HCT116 (cell line): Measurements from ENCODE around the gene PLEKHA8. TPM values are rescaled to one million over a fixed set of nuclear protein-coding genes. Genes with fewer than 3 reads are reported as not detected.

Source experiments
- ATAC-seq: fragments of 200-7000 bp; cut with Tn5 transposase; 2 replicates; pipeline ENCODE4 v1.9.1; 2020; ENCODE audit warnings: mild to moderate bottlenecking, moderate library complexity
- BruUV-seq: library from RNA; stranded (reverse); fragments of 400-500 nt; replicated peaks from 2 replicates; lab custom pipeline; 2021; lab: Mats Ljungman, UMichigan
- CTCF ChIA-PET: fragments of 300-600 bp; sonication (Branson Sonifier 250); formaldehyde crosslinking; loops from one replicate; lab custom pipeline; 2021; ENCODE audit warnings: antibody characterized with exemption; lab: Charles Lee
- POLR2A ChIA-PET: fragments of 300-600, 350-600 bp; sonication (Branson Sonifier 250); formaldehyde crosslinking; loops from one replicate; lab custom pipeline; 2021; ENCODE audit warnings: antibody characterized with exemption; lab: Charles Lee
- RAD21 ChIA-PET, 2 experiments: fragments of 300-600 bp; sonication (Branson Sonifier 250); formaldehyde crosslinking; loops; one replicate each; lab custom pipeline; 2023; ENCODE audit warnings: low total read pairs in 2 of 2; ENCODE audit not compliant: uncharacterized antibody in 2 of 2, unreplicated experiment in 2 of 2, low non-redundant PET in 1 of 2; lab: Charles Lee
- DNase-seq: peaks from one replicate; pipeline ENCODE4 v3.0.0-alpha.2; 2010; ENCODE audit warnings: low read depth, low spot score
- H2AFZ ChIP-seq: fragments of 200-600 bp; shearing (Covaris generic), sonication (generic); 2 replicates; pipeline ENCODE4 v1.6.1; 2017; ENCODE audit warnings: low read depth, mixed run types, mixed read lengths, antibody characterized with exemption, low read length; ENCODE audit not compliant: poor library complexity, severe bottlenecking
- H3K27ac ChIP-seq: 2 replicates; pipeline ENCODE4 v1.5.1; 2012; ENCODE audit warnings: low read depth, low read length
- H3K27me3 ChIP-seq: fragments of 200-600 bp; sonication (generic); 2 replicates; pipeline ENCODE4 v1.6.1; 2016; ENCODE audit warnings: mixed run types, low read length, mixed read lengths; ENCODE audit not compliant: insufficient read depth
- H3K36me3 ChIP-seq, 2 experiments: fragments of 200-500 bp in 1 of 2; fragments of 200-600 bp in 1 of 2; sonication (Bioruptor generic) in 1 of 2; sonication (generic) in 1 of 2; 2 replicates each; pipeline versions ENCODE4 v1.5.1 to v1.6.1; 2014 to 2016; ENCODE audit warnings: low read length in 2 of 2, inconsistent platforms in 1 of 2, mixed read lengths in 1 of 2, mixed run types in 1 of 2; ENCODE audit not compliant: insufficient read depth in 2 of 2, control insufficient read depth in 1 of 2
- H3K4me1 ChIP-seq, 2 experiments: fragments of 200-600 bp in 1 of 2; sonication (generic) in 1 of 2; 2 replicates each; pipeline versions ENCODE4 v1.5.1 to v1.6.1; 2012 to 2017; ENCODE audit warnings: low read length in 2 of 2, inconsistent platforms in 1 of 2, mild to moderate bottlenecking in 1 of 2, mixed read lengths in 1 of 2, mixed run types in 1 of 2, moderate library complexity in 1 of 2; ENCODE audit not compliant: insufficient read depth in 2 of 2, control insufficient read depth in 1 of 2
- H3K4me2 ChIP-seq: fragments of 200-600 bp; sonication (generic); 2 replicates; pipeline ENCODE4 v1.6.1; 2017; ENCODE audit warnings: mixed run types, low read length, mixed read lengths
- H3K4me3 ChIP-seq, 2 experiments: fragments of 200-600 bp in 1 of 2; sonication (generic) in 1 of 2; replicated peaks in 1 of 2; 2 replicates each; pipeline ENCODE4 v1.5.1; 2011 to 2016; ENCODE audit warnings: low read length in 2 of 2, control low read depth in 1 of 2, low read depth in 1 of 2, mild to moderate bottlenecking in 1 of 2, mixed read lengths in 1 of 2, mixed run types in 1 of 2
- H3K79me2 ChIP-seq: fragments of 200-600 bp; sonication (generic); 2 replicates; pipeline ENCODE4 v1.6.1; 2017; ENCODE audit warnings: mild to moderate bottlenecking, mixed run types, low read length, moderate library complexity, mixed read lengths; ENCODE audit not compliant: insufficient read depth
- H3K9ac ChIP-seq: fragments of 200-600 bp; sonication (generic); 2 replicates; pipeline ENCODE4 v1.6.1; 2016; ENCODE audit warnings: low read length, mixed read lengths
- H3K9me2 ChIP-seq: fragments of 200-600 bp; sonication (generic), shearing (Covaris generic); 2 replicates; pipeline ENCODE4 v1.6.1; 2017; ENCODE audit warnings: mixed run types, mild to moderate bottlenecking, moderate library complexity; ENCODE audit not compliant: insufficient read depth
- H3K9me3 ChIP-seq, 2 experiments: fragments of 200-500 bp in 1 of 2; fragments of 200-600 bp in 1 of 2; sonication (Bioruptor generic) in 1 of 2; sonication (generic) in 1 of 2; 2 replicates each; pipeline ENCODE4 v1.6.1; 2014 to 2017; ENCODE audit warnings: low read length in 2 of 2, mixed read lengths in 2 of 2, inconsistent platforms in 1 of 2, low read depth in 1 of 2, mild to moderate bottlenecking in 1 of 2, mixed run types in 1 of 2, moderate library complexity in 1 of 2; ENCODE audit not compliant: control insufficient read depth in 1 of 2, insufficient read depth in 1 of 2
- H4K20me1 ChIP-seq: fragments of 200-600 bp; sonication (generic), shearing (Covaris generic); 2 replicates; pipeline ENCODE4 v1.6.1; 2017; ENCODE audit warnings: mixed run types, mild to moderate bottlenecking, moderate library complexity; ENCODE audit not compliant: insufficient read depth
- CBX3 ChIP-seq: IDR thresholded peaks from 2 replicates; pipeline ENCODE4 v1.6.1; 2012; ENCODE audit warnings: low read depth
- CEBPB ChIP-seq: IDR thresholded peaks from 2 replicates; pipeline ENCODE4 v1.6.1; 2012; ENCODE audit warnings: low read depth
- EGR1 ChIP-seq: IDR thresholded peaks from 2 replicates; pipeline ENCODE4 v1.6.1; 2012; ENCODE audit warnings: low read depth
- ELF1 ChIP-seq: IDR thresholded peaks from 2 replicates; pipeline ENCODE4 v1.6.1; 2012; ENCODE audit warnings: low read depth, borderline replicate concordance
- EZH2phosphoT487 ChIP-seq: fragments of 200-600 bp; IDR thresholded peaks from 2 replicates; pipeline ENCODE4 v1.6.1; 2018; ENCODE audit warnings: antibody characterized with exemption, borderline replicate concordance
- FOSL1 ChIP-seq: IDR thresholded peaks from 2 replicates; pipeline ENCODE4 v1.6.1; 2012; ENCODE audit warnings: low read depth
- JUND ChIP-seq: IDR thresholded peaks from 2 replicates; pipeline ENCODE4 v1.6.1; 2012
- POLR2A ChIP-seq: IDR thresholded peaks from 2 replicates; pipeline ENCODE4 v1.7.0; 2011; ENCODE audit warnings: borderline replicate concordance; ENCODE audit not compliant: insufficient read depth, insufficient read length; ENCODE audit errors: extremely low read depth
- POLR2AphosphoS5 ChIP-seq: IDR thresholded peaks from 2 replicates; pipeline ENCODE4 v1.6.1; 2011; ENCODE audit warnings: mild to moderate bottlenecking, low read depth, low read length, moderate library complexity
- SIN3A ChIP-seq: IDR thresholded peaks from 2 replicates; pipeline ENCODE4 v1.6.1; 2012; ENCODE audit warnings: low read depth
- SP1 ChIP-seq: IDR thresholded peaks from 2 replicates; pipeline ENCODE4 v1.6.1; 2012; ENCODE audit warnings: low read depth
- TCF7L2 ChIP-seq: IDR thresholded peaks from 2 replicates; pipeline ENCODE4 v1.7.0; 2011; ENCODE audit warnings: borderline replicate concordance, inconsistent platforms; ENCODE audit not compliant: insufficient read depth, insufficient read length; ENCODE audit errors: extremely low read depth
- YY1 ChIP-seq: IDR thresholded peaks from 2 replicates; pipeline ENCODE4 v1.6.1; 2011; ENCODE audit warnings: low read length, low read depth, moderate library complexity, mild to moderate bottlenecking; ENCODE audit not compliant: insufficient replicate concordance; ENCODE audit errors: extremely low read depth
- ZNF274 ChIP-seq: fragments of 200-500 bp; sonication (Bioruptor generic); IDR thresholded peaks from 2 replicates; pipeline ENCODE4 v1.6.1; 2014; ENCODE audit warnings: mild to moderate bottlenecking, low read depth, low read length, inconsistent platforms
- intact Hi-C: fragments of 100-400 bp; cut with micrococcal nuclease; formaldehyde crosslinking; loops from 2 replicates; pipeline ENCODE4 v1.10.0; 2022
- total RNA-seq: library from RNA; stranded (reverse); gene quantifications from one replicate; pipeline ENCODE4 v1.2.1, GENCODE V29; 2021; ENCODE audit not compliant: unreplicated experiment
- TF ChIP-seq, protein P1 (sequence below): IDR thresholded peaks from 2 replicates; pipeline ENCODE4 v1.6.1; 2012
- TF ChIP-seq, protein P2 (sequence below): IDR thresholded peaks from 2 replicates; pipeline ENCODE4 v1.6.1; 2011; ENCODE audit warnings: mild to moderate bottlenecking, low read length, moderate library complexity; ENCODE audit not compliant: insufficient replicate concordance; ENCODE audit errors: extremely low read depth
- TF ChIP-seq, protein P3 (sequence below): IDR thresholded peaks from 2 replicates; pipeline ENCODE4 v1.6.1; 2012
- TF ChIP-seq, protein P4 (sequence below): IDR thresholded peaks from 2 replicates; pipeline ENCODE4 v1.6.1; 2012; ENCODE audit warnings: low read depth
- TF ChIP-seq, protein P5 (sequence below), 3 experiments: fragments of 200-600 bp in 1 of 3; sonication (generic) in 1 of 3; IDR thresholded peaks in 2 of 3; conservative IDR thresholded peaks in 1 of 3; 2 replicates each; pipeline ENCODE4 v1.5.1; 2012 to 2017; ENCODE audit warnings: low read depth in 2 of 3, low read length in 2 of 3, antibody characterized with exemption in 1 of 3, borderline replicate concordance in 1 of 3, control low read depth in 1 of 3, mild to moderate bottlenecking in 1 of 3, mixed read lengths in 1 of 3, mixed run types in 1 of 3, moderate library complexity in 1 of 3; ENCODE audit not compliant: insufficient read depth in 1 of 3

Gene PLEKHA8
- total RNA-seq, 1 experiment from 2014 or later, result 13.6 TPM

DNA sequence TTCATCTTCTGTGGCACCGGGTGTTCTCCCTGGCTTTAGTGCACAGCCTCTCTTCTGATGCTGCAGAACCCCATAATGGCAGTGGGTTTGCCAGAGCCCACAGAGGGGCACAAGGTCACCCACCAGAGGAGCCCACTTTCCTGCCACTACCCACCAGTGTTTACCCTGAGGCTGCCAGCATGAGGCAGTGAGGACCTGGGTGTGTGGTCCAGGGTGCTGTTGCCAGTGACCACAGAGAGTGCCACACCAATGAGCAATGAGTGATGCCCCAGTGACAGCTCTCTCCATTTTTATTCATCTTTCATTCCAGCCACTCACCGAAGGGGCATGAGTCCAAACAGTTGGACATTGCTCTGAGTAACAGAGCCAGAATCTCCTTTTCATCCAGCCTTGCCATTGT lies 141.4 kb downstream of the PLEKHA8 start:
- Histone ChIP-seq H3K36me3 (no peaks in the 10 kb centered on the region), H3K9ac (no peak overlapping the region), H3K4me3 (no peak overlapping the region), H3K27ac (no peak overlapping the region), H3K4me1 (peaks cover 0 to 7% of the 10 kb centered on the region in 2 experiments; a peak in 1 of 4 replicates), H3K9me2 (no peaks in the 10 kb centered on the region), H4K20me1 (no peaks in the 10 kb centered on the region), H3K79me2 (no peaks in the 10 kb centered on the region)
- CTCF ChIA-PET, result no interaction called here
- ATAC-seq, result no peak
- intact Hi-C loops, result loop anchor here (10.0 kb wide), 1 partner anchor 575 kb away; no protein-coding TSS in a partner anchor
- RAD21 ChIA-PET, result no interaction called here
- BruUV-seq, result no TSS peak
- DNase-seq, result no peak
- TF ChIP-seq, protein P1, sequence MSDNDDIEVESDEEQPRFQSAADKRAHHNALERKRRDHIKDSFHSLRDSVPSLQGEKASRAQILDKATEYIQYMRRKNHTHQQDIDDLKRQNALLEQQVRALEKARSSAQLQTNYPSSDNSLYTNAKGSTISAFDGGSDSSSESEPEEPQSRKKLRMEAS, result no peak
- TF ChIP-seq YY1, result no peak
- no peak for TF ChIP-seq EZH2phosphoT487
- TF ChIP-seq JUND, result no peak
- TF ChIP-seq, protein P2, sequence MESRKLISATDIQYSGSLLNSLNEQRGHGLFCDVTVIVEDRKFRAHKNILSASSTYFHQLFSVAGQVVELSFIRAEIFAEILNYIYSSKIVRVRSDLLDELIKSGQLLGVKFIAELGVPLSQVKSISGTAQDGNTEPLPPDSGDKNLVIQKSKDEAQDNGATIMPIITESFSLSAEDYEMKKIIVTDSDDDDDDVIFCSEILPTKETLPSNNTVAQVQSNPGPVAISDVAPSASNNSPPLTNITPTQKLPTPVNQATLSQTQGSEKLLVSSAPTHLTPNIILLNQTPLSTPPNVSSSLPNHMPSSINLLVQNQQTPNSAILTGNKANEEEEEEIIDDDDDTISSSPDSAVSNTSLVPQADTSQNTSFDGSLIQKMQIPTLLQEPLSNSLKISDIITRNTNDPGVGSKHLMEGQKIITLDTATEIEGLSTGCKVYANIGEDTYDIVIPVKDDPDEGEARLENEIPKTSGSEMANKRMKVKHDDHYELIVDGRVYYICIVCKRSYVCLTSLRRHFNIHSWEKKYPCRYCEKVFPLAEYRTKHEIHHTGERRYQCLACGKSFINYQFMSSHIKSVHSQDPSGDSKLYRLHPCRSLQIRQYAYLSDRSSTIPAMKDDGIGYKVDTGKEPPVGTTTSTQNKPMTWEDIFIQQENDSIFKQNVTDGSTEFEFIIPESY, result no peak
- TF ChIP-seq, protein P3, sequence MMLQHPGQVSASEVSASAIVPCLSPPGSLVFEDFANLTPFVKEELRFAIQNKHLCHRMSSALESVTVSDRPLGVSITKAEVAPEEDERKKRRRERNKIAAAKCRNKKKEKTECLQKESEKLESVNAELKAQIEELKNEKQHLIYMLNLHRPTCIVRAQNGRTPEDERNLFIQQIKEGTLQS, result no peak
- TF ChIP-seq SP1, result no peak
- no peak for TF ChIP-seq CBX3
- TF ChIP-seq, protein P4, sequence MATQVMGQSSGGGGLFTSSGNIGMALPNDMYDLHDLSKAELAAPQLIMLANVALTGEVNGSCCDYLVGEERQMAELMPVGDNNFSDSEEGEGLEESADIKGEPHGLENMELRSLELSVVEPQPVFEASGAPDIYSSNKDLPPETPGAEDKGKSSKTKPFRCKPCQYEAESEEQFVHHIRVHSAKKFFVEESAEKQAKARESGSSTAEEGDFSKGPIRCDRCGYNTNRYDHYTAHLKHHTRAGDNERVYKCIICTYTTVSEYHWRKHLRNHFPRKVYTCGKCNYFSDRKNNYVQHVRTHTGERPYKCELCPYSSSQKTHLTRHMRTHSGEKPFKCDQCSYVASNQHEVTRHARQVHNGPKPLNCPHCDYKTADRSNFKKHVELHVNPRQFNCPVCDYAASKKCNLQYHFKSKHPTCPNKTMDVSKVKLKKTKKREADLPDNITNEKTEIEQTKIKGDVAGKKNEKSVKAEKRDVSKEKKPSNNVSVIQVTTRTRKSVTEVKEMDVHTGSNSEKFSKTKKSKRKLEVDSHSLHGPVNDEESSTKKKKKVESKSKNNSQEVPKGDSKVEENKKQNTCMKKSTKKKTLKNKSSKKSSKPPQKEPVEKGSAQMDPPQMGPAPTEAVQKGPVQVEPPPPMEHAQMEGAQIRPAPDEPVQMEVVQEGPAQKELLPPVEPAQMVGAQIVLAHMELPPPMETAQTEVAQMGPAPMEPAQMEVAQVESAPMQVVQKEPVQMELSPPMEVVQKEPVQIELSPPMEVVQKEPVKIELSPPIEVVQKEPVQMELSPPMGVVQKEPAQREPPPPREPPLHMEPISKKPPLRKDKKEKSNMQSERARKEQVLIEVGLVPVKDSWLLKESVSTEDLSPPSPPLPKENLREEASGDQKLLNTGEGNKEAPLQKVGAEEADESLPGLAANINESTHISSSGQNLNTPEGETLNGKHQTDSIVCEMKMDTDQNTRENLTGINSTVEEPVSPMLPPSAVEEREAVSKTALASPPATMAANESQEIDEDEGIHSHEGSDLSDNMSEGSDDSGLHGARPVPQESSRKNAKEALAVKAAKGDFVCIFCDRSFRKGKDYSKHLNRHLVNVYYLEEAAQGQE, result no peak
- TF ChIP-seq ZNF274, result no peak
- no peak for TF ChIP-seq TCF7L2
- TF ChIP-seq, protein P5, sequence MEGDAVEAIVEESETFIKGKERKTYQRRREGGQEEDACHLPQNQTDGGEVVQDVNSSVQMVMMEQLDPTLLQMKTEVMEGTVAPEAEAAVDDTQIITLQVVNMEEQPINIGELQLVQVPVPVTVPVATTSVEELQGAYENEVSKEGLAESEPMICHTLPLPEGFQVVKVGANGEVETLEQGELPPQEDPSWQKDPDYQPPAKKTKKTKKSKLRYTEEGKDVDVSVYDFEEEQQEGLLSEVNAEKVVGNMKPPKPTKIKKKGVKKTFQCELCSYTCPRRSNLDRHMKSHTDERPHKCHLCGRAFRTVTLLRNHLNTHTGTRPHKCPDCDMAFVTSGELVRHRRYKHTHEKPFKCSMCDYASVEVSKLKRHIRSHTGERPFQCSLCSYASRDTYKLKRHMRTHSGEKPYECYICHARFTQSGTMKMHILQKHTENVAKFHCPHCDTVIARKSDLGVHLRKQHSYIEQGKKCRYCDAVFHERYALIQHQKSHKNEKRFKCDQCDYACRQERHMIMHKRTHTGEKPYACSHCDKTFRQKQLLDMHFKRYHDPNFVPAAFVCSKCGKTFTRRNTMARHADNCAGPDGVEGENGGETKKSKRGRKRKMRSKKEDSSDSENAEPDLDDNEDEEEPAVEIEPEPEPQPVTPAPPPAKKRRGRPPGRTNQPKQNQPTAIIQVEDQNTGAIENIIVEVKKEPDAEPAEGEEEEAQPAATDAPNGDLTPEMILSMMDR (IDR thresholded peaks at IDR 0.05 in 2 of 3, conservative IDR thresholded peaks at IDR 0.05 in 1 of 3; ENCODE audit: borderline replicate concordance in 1 of 3, insufficient read depth in 1 of 3, low read depth in 2 of 3, low read length in 2 of 3), result no peak
- TF ChIP-seq CEBPB, result no peak
- TF ChIP-seq EGR1, result no peak
- TF ChIP-seq ELF1, result no peak
- TF ChIP-seq SIN3A, result no peak
- TF ChIP-seq POLR2AphosphoS5, result no peak
- no peak for TF ChIP-seq POLR2A
- TF ChIP-seq FOSL1, result no peak
- TF ChIP-seq, all 23 proteins: peak for 0
- no peaks in the 10 kb centered on the region for H3K27me3 ChIP-seq
- POLR2A ChIA-PET, result no interaction called here
- H2AFZ ChIP-seq, result no peak overlapping the region
- H3K9me3 ChIP-seq, result no peaks in the 10 kb centered on the region
- no peak overlapping the region for H3K4me2 ChIP-seq
